SU-DHL-6 (cell line): ENCODE measurements around the gene CNTN4.

ENCODE experiments used
- H2AFZ ChIP-seq: fragments of 200-600 bp; sonication (generic); 2 replicates; pipeline ENCODE4 v1.6.1; 2014; ENCODE audit warnings: low read depth, mild to moderate bottlenecking, moderate library complexity, mixed read lengths, antibody characterized with exemption, low read length; ENCODE audit not compliant: severe bottlenecking
- H3F3A ChIP-seq: fragments of 200-600 bp; shearing (Covaris generic); 2 replicates; pipeline ENCODE4 v1.6.0; 2016; ENCODE audit warnings: antibody characterized with exemption, mild to moderate bottlenecking; ENCODE audit not compliant: insufficient read depth
- H3K27ac ChIP-seq: fragments of 200-600 bp; sonication (generic); 2 replicates; pipeline ENCODE4 v1.5.1; 2016; ENCODE audit warnings: low read depth, mild to moderate bottlenecking, low read length, moderate library complexity, mixed read lengths
- H3K27me3 ChIP-seq: fragments of 200-600 bp; sonication (generic), shearing (Covaris generic); 2 replicates; pipeline ENCODE4 v1.6.0; 2014; ENCODE audit warnings: mild to moderate bottlenecking, low read length
- H3K36me3 ChIP-seq: fragments of 200-600 bp; sonication (generic); 2 replicates; pipeline ENCODE4 v1.6.1; 2014; ENCODE audit warnings: mild to moderate bottlenecking, low read length, mixed read lengths
- H3K4me2 ChIP-seq: fragments of 300-600, 200-600 bp; shearing (Covaris generic), sonication (generic); 2 replicates; pipeline ENCODE4 v1.6.0; 2014; ENCODE audit warnings: low read length, low read depth, mild to moderate bottlenecking; ENCODE audit not compliant: poor library complexity, severe bottlenecking
- H3K4me3 ChIP-seq: fragments of 200-600 bp; sonication (generic); 2 replicates; pipeline ENCODE4 v1.5.1; 2014; ENCODE audit warnings: antibody characterized with exemption, low read length, mild to moderate bottlenecking, mixed read lengths; ENCODE audit not compliant: insufficient read depth, poor library complexity, severe bottlenecking
- H3K79me2 ChIP-seq: fragments of 200-600 bp; sonication (generic); 2 replicates; pipeline ENCODE4 v1.6.1; 2014; ENCODE audit warnings: mild to moderate bottlenecking, low read length, moderate library complexity; ENCODE audit not compliant: insufficient read depth
- H3K9ac ChIP-seq: fragments of 200-600 bp; sonication (generic); 2 replicates; pipeline ENCODE4 v1.7.0; 2014; ENCODE audit warnings: mild to moderate bottlenecking, low read length
- H3K9me2 ChIP-seq: fragments of 200-600 bp; sonication (generic); replicated peaks from 2 replicates; pipeline ENCODE4 v1.6.1; 2014; ENCODE audit warnings: low read length; ENCODE audit not compliant: insufficient read depth
- H3K9me3 ChIP-seq: fragments of 200-600 bp; sonication (generic); 2 replicates; pipeline ENCODE4 v1.6.1; 2014; ENCODE audit warnings: low read length, mixed read lengths; ENCODE audit not compliant: insufficient read depth
- H4K20me1 ChIP-seq: fragments of 200-600 bp; sonication (generic); 2 replicates; pipeline ENCODE4 v1.6.1; 2014; ENCODE audit warnings: low read depth, mild to moderate bottlenecking, antibody characterized with exemption, low read length, moderate library complexity, mixed read lengths
- EZH2phosphoT487 ChIP-seq: fragments of 200-600 bp; sonication (generic), shearing (Covaris generic); conservative IDR thresholded peaks from 2 replicates; pipeline ENCODE4 v1.6.1; 2018; ENCODE audit warnings: mild to moderate bottlenecking, antibody characterized with exemption, low read length, moderate library complexity, mixed read lengths
- TF ChIP-seq, protein P1 (sequence below): fragments of 200-600 bp; sonication (generic); IDR thresholded peaks from one replicate; pipeline ENCODE4 v1.5.1; 2017; ENCODE audit warnings: antibody characterized with exemption, mild to moderate bottlenecking, low read length, moderate library complexity; ENCODE audit not compliant: insufficient read depth, poor library complexity, severe bottlenecking

The CNTN4 gene

DNA sequence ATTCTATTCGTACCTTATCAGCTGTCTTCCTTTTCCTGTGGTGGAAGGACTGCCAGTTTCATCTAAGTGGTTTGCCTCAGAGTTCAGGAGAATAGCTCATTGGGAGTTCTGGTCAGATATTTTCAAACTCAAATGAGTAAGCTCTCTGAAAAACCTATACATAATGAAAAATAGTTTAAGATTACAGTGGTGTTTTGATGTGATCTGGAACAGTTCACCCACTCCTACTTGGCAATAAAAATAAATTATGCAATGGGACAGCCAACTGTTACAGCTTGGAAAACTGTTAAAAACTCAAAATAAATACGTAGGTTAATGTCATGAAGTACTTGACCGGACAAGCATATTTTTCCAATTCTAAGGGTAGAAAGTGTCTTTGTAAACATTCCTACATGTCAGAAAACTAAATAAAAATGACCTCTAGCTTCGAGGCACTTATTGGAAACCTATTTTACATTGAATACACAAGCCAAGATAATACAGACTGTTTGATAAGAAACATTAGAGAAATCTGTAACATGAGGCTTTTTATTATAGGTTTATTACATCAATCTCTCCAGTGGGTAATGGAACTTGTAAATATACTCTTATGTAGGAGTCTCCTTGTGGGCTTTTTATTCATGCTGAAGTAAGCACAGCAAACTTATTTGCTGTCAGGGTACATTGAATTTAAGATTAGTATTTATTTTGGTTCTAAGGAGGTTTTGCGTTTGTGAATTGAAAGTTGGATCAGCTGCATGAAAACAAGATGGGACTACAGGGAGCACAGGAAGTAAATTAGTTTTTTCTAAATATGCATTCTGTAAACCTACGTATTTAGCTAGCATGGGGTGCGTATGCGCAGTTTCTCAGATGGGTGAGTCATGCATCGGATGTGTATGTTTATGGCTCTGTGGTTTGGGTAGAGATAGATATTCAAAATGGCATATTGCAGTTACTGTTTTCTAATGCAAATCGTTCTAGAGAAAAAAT lies 558.4 kb downstream of the CNTN4 start:
- TF ChIP-seq, protein P1, sequence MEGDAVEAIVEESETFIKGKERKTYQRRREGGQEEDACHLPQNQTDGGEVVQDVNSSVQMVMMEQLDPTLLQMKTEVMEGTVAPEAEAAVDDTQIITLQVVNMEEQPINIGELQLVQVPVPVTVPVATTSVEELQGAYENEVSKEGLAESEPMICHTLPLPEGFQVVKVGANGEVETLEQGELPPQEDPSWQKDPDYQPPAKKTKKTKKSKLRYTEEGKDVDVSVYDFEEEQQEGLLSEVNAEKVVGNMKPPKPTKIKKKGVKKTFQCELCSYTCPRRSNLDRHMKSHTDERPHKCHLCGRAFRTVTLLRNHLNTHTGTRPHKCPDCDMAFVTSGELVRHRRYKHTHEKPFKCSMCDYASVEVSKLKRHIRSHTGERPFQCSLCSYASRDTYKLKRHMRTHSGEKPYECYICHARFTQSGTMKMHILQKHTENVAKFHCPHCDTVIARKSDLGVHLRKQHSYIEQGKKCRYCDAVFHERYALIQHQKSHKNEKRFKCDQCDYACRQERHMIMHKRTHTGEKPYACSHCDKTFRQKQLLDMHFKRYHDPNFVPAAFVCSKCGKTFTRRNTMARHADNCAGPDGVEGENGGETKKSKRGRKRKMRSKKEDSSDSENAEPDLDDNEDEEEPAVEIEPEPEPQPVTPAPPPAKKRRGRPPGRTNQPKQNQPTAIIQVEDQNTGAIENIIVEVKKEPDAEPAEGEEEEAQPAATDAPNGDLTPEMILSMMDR, result no peak
- TF ChIP-seq EZH2phosphoT487, result no peak
- no peaks in the 10 kb centered on the region for H3K36me3 ChIP-seq

GRCh38 chr3:2657971-2658370 lies 559.3 kb downstream of the CNTN4 start:
- Histone ChIP-seq H3K9me2 (no peaks in the 10 kb centered on the region), H3K79me2 (no peaks in the 10 kb centered on the region), H2AFZ (no peak overlapping the region), H3F3A (no peaks in the 10 kb centered on the region), H3K4me3 (no peak overlapping the region), H3K9ac (no peak overlapping the region), H3K27ac (no peak overlapping the region), H3K27me3 (0 out of 2 replicates have a peak, but pooled peaks cover 3% of the 10 kb centered on the region), H3K36me3 (no peaks in the 10 kb centered on the region), H3K4me2 (no peak overlapping the region), H4K20me1 (no peaks in the 10 kb centered on the region), H3K9me3 (no peaks in the 10 kb centered on the region)
- no peak for TF ChIP-seq EZH2phosphoT487
- TF ChIP-seq, protein P1, result no peak

More for the DNA sequence above, 558.4 kb downstream of the CNTN4 start:
- Histone ChIP-seq H4K20me1 (no peaks in the 10 kb centered on the region), H3K9ac (no peak overlapping the region), H3K9me3 (no peaks in the 10 kb centered on the region), H3K27ac (no peak overlapping the region), H3K79me2 (no peaks in the 10 kb centered on the region), H3K9me2 (no peaks in the 10 kb centered on the region), H3K4me2 (no peak overlapping the region), H3F3A (no peaks in the 10 kb centered on the region), H2AFZ (no peak overlapping the region), H3K27me3 (0 out of 2 replicates have a peak, but pooled peaks cover 3% of the 10 kb centered on the region), H3K4me3 (no peak overlapping the region)

- no peaks in the 10 kb centered on the region for H3K36me3 ChIP-seq
- H3F3A ChIP-seq, result no peaks in the 10 kb centered on the region
- H3K4me3 ChIP-seq, result no peak overlapping the region
- H4K20me1 ChIP-seq, result no peaks in the 10 kb centered on the region
- H3K9me2 ChIP-seq, result no peaks in the 10 kb centered on the region
- TF ChIP-seq, protein P1, result no peak
- no peak for TF ChIP-seq EZH2phosphoT487
- no peaks in the 10 kb centered on the region for H3K79me2 ChIP-seq
- no peak overlapping the region for H3K9ac ChIP-seq
- H3K4me2 ChIP-seq, result no peak overlapping the region
- no peak overlapping the region for H3K27ac ChIP-seq
- no peaks in the 10 kb centered on the region for H3K9me3 ChIP-seq
- H2AFZ ChIP-seq, result no peak overlapping the region
- H3K27me3 ChIP-seq, result 0 out of 2 replicates have a peak, but pooled peaks cover 3% of the 10 kb centered on the region
These were observed 561.2 kb downstream of the CNTN4 start for GRCh38 chr3:2659896-2660295.
